Stimulated activated CD8-positive, alpha-beta memory T cell treated with anti-CD3 and anti-CD28 coated beads, Interleukin-12 subunit alpha, Interleukin-12 subunit beta, amount 100 ng/mL, for 24 hours (primary cell): ENCODE data around the gene FAM3C.
"Not testable (repeated sequence)": the region's sequence is repeated elsewhere in the genome, so short reads cannot be mapped to it uniquely, and the experiment has no call there.

ENCODE experiments used
- DNase-seq: peaks from one replicate; pipeline ENCODE4 v3.0.0-alpha.2; 2020; ENCODE audit errors: extremely low read depth

Gene FAM3C

GRCh38 chr7:121395961-121396757 is at the start of gene FAM3C:
TSS of gene FAM3C (minus strand) at chr7:121396308. CDS start at chr7:121382969, 13,339 bp downstream.
- peak; percentile 70 for DNase-seq

- no peak for DNase-seq
These were observed 46.7 kb upstream of the FAM3C start for GRCh38 chr7:121442845-121443244.

GRCh38 chr7:121440857-121441503 is 44.9 kb upstream of the FAM3C start:
- DNase-seq, result no peak

DNA sequence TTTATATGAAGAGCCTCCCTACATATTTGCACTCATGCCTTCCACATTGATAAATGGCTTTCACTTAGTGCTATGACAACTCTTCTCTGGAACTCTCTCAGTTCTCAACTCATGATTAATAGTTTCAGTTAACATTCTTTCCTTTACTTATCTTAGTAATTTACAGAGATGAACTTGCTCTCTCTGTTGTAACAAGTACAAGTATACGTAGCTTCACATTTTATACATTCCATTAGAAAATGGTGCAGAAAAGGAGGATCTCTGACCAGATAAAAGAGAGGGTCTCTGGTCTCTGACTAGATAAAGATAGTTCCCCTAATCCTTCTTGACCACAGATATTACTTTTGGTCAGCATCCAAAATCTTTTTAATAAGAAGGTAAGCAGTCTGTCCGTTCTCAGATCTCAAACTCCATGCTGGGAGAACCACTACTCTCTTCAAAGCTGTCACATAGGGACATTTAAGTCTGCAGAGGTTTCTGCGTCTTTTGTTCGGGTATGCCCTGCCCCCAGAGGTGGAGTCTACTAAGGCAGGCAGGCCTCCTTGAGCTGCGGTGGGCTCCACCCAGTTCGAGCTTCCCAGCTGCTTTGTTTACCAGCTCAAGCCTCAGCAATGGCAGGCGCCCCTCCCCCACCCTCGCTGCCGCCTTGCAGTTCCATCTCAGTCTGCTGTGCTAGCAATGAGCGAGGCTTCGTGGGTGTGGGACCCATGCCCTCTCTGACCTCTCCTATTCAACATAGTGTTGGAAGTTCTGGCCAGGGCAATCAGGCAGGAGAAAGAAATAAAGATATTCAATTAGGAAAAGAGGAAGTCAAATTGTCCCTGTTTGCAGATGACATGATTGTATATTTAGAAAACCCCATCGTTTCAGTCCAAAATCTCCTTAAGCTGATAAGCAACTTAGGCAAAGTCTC is 42.2 kb upstream of the FAM3C start:
- DNase-seq, result peak; percentile 36

DNA sequence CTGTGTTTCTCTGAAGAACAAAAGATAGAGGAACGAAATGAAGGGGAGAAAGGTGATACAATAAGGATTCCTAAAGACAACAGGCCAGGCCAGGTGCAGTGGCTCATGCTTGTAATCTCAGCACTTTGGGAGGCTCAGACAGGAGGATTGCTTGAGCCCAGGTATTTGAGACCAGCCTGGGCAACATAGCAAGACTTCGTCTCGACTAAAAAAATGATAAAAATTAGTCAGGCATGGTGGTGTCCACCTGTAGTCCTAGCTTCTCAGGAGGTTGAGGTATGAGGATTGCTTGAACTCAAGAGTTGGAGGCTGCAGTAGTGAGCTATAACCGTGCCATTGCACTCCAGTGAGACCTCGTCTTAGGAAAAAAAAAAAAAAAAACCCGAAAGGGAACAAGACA is 41.4 kb upstream of the FAM3C start:
- DNase-seq, result no peak

DNA sequence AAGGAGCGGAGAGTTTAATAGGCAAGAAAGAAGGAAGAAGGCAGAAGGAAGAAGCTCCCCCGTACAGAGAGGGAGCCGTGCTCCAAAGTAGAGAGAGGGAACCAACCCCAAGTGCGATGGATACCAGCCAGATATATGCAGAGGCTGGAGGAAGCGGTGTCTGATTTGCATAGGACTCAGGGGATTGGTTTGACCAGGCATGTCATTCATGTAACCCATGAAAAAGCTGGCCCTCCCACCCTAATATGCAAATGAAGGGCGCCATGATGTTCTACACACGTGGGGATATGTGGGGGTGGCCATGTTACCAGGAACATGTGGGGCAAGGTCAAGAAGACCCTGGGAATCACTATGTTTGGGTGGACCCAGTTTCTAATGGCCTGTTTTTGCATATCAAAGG is 40.6 kb upstream of the FAM3C start:
- no peak for DNase-seq

DNA sequence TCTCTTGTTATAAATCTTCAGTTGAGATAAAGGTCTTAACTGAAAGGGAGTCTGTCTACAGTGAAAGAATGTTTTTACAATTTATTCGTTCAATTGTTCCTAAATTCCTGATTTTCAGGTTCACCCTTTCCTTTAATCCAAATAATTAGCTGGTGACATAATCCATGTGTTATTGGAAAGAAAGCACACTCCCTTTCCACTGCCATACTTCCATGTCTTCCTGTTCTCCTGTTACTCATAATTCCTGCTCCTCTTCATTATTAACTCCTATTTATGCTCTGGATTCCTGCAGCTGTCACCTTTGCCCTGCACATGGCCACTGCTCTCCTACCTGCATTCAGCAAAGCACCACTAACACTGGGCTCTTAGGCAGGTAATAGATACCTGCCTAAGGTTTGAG is 40.0 kb upstream of the FAM3C start:
- no peak for DNase-seq

GRCh38 chr7:121433775-121434174 is 37.7 kb upstream of the FAM3C start:
- no peak for DNase-seq

GRCh38 chr7:121432486-121432885 is 36.4 kb upstream of the FAM3C start:
- DNase-seq, result not testable (repeated sequence)

- no peak for DNase-seq
These were observed 35.9 kb upstream of the FAM3C start for GRCh38 chr7:121431996-121432395.

DNA sequence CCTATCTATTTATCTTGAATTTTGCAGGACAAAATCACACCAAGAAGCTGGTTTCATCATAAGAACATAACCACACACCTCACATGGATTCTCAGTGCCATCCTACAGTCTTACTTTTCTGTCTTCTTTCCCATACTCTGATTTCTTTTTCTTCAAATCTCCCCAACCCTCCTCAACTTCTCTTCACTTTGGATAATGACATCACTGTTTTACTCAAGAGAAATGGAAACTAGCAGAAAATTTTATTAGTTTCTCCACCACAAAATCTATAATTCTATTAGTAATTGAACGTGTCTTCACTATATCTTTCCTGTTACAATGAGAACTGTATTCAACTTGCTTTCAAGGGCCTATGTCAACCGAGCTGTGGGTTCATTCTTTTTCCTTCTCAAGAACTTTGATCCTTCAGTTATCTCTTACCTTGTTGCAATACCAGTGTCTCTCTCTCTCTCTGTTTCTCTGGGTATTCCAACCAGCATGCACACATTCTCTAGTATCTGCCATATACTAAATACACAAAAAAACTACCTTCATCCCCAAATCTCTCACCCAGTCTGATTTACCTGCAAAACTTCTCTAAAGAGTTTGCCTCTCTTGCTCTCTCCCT is 35.4 kb upstream of the FAM3C start:
- no peak for DNase-seq

DNA sequence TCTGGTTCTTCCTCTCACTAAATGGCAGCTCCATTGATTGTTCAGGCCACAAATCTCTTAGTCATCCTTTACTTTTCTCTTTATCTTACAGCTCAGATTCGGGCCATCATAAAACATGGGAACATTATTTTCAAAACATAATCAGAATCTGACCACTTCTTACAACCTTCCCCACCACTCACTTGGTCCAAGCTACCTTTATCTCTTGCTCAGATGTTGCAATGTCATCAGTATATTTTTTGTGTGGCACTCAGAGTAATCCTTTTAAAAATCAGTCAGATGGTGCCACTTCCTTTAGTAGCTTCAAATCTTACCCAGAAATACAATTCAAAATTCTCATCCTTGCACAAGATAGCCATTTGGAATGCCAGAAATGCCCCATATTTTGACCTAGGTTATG is 34.5 kb upstream of the FAM3C start:
- no peak for DNase-seq

DNA sequence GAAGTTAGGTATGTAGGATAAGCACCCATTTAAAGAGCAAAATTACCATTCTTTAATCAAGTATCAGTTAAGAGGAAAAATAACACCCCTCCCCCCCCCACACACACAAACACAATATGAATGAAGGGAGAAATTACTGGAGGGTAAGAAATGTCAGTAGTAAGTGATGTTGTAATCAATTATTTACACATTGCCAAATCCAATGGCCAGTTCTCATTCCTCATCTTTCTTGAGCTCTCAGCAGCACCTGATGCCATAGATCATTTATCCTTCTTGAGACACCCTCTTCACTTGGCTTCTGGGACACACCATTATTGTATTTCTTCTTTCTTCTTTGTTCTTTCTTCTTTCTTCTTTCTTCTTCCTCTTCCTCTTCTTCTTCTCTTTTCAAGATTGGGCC is 33.7 kb upstream of the FAM3C start:
- DNase-seq, result no peak

DNA sequence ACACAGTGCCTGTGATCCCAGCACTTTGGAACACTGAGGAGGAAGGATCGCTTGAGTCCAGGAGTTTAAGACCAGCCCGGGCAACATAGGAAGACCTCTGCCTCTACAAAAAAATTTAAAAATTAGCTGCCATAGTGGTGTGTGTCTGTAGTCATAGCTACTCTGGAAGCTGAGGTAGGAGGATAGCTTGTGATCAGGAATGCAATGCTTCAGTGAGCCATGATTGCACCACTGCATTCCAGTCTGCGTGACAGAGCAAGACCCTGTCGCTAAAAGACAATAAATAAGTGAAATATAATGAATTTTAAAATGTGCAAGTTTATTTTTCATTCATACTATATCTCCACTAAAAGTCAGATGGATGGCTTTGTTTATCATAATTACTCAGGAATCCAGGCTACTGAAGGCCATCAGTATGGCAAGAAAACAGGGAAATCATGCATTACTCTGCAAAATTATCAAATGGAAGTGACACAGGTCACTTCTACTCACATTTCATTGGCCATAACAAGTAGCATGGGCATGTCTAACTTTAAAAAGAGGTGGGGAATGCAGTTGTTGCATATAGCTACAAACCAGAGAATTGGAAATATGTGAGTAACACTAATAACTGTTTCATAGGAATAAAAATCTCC is 32.9 kb upstream of the FAM3C start:
- no peak for DNase-seq

GRCh38 chr7:121421743-121422142 is 25.6 kb upstream of the FAM3C start:
- not testable (repeated sequence) for DNase-seq

GRCh38 chr7:121420976-121421375 is 24.9 kb upstream of the FAM3C start:
- no peak for DNase-seq

GRCh38 chr7:121419201-121420148 is 23.4 kb upstream of the FAM3C start:
- DNase-seq, result no peak

DNA sequence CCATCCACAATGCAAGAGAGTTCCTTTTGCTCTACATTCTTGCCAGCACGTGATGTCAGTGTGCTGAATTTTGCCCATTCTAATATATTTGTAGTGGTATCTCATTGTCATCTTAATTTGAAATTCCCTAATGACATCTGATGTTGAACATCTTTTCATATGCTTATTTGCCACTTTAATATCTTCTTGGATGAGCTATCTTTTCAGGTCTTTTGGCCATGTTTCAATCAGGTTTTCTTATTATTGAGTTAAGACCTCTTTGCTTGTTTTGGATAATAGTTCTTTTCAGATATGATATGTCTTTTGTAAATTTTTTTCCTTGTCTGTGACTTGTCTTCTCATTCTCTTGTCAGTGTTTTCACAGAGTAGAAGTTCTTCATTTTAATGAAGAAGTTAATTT is 20.4 kb upstream of the FAM3C start:
- no peak for DNase-seq

DNA sequence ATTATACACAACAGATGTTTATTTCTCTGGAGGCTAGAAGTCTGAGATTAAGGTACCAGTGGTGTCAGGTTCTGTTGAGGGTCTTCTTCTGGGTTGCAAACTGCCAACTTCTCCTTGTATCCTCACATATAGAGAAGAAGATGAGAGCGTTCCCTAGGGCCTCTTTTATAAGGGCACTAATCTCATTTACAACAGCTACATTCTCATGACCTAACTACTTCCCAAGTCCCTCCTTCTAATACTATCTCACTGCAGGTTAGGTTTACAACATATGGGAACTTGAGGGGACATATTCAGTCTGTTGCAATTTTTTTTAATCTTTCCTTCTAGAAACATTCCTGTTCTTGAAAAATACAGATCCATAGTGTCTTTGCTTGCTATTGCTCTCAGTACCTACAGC is 18.3 kb upstream of the FAM3C start:
- no peak for DNase-seq

DNA sequence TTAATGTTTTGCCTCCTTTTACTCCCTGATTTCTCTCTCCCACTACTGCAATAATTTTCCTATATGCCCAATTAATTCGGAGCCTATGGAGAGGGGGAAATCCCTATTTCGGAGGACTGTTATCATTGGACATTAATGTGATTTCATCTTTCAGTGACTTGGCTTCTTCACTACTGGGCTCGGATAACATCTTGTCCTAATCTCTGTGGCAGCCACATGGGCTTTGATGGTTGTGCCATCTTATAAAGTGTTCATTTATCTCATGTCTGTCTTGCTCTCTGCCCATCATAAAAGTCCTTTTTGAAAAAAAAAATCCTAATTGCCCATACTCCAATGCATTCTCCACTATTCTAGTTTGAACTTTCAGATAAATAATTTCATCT is 15.5 kb upstream of the FAM3C start:
- no peak for DNase-seq
